ENCODE results near the gene GUCY1B1. TPM values are rescaled to one million over a fixed set of nuclear protein-coding genes. Genes with fewer than 3 reads are reported as not detected.

GUCY1B1 gene
- not detected in 2 replicates for total RNA-seq (2022)
- Bru-seq, nascent RNA, result not detected
- BruChase-seq, experiment 1, labeled RNA remaining after a 2-hour chase, result not detected
- not detected for BruChase-seq, experiment 2, labeled RNA remaining after a 6-hour chase
- long read RNA-seq, result 0 reads

- Histone ChIP-seq H3K4me3 (ENCODE audit: low read depth, low read length) (no peak within 1 kb of the TSS), H3K36me3 (ENCODE audit: control insufficient read depth, insufficient read depth, low read length) (no peaks in the 10 kb centered on the region), H3K27me3 (replicated peaks; ENCODE audit: control insufficient read depth, insufficient read depth, low read length) (no peaks in the 10 kb centered on the region), H3K9me3 (no peaks in the 10 kb centered on the region), H3K4me1 (no peaks in the 10 kb centered on the region)
- H3K4me3 Mint-ChIP-seq (ENCODE audit: unreplicated experiment), result no peak within 1 kb of the TSS
- ChIA-PET POLR2A (no interaction called here), CTCF (no interaction called here)
- intact Hi-C loops (cut with micrococcal nuclease; ENCODE audit: unreplicated experiment), result no loop called here
- no peak for DNase-seq
- no peaks in the 10 kb centered on the region for H3K4me1 Mint-ChIP-seq (ENCODE audit: low read depth, unreplicated experiment)
- peaks cover 8% of the 10 kb centered on the region for H3K9me3 Mint-ChIP-seq (ENCODE audit: unreplicated experiment)
- no peaks in the 10 kb centered on the region for H3K36me3 Mint-ChIP-seq (ENCODE audit: insufficient read depth, unreplicated experiment)
- TF ChIP-seq CTCF (IDR thresholded peaks at IDR 0.05; ENCODE audit: insufficient read depth in 1 of 2, low read depth in 1 of 2, low read length in 1 of 2, severe bottlenecking in 1 of 2, unreplicated experiment in 1 of 2), result no peak
- no peaks in the 10 kb centered on the region for H3K27me3 Mint-ChIP-seq (ENCODE audit: insufficient read depth, unreplicated experiment)
- H3K27ac Mint-ChIP-seq (ENCODE audit: unreplicated experiment), result no peak within 1 kb of the TSS
- no TSS peak for BruUV-seq (replicated peaks)
Measured at GRCh38 chr4:155758481-155759371, at the start of gene GUCY1B1. GUCY1B1 (plus strand) TSS chr4:155759021; CDS start chr4:155759141, 120 bp downstream.

- H3K4me3 Mint-ChIP-seq (ENCODE audit: unreplicated experiment), result no peak overlapping the region
- H3K27me3 Mint-ChIP-seq (ENCODE audit: insufficient read depth, unreplicated experiment), result no peaks in the 10 kb centered on the region
- H3K36me3 Mint-ChIP-seq (ENCODE audit: insufficient read depth, unreplicated experiment), result no peaks in the 10 kb centered on the region
- no peaks in the 10 kb centered on the region for H3K36me3 ChIP-seq (ENCODE audit: control insufficient read depth, insufficient read depth, low read length)
- no peak overlapping the region for H3K27ac Mint-ChIP-seq (ENCODE audit: unreplicated experiment)
- no peak for TF ChIP-seq CTCF (IDR thresholded peaks at IDR 0.05; ENCODE audit: insufficient read depth in 1 of 2, low read depth in 1 of 2, low read length in 1 of 2, severe bottlenecking in 1 of 2, unreplicated experiment in 1 of 2)
- H3K4me3 ChIP-seq (ENCODE audit: low read depth, low read length), result no peak overlapping the region
- BruUV-seq (replicated peaks), result no TSS peak
- peaks cover 21% of the 10 kb centered on the region for H3K4me1 ChIP-seq
- intact Hi-C loops (cut with micrococcal nuclease; ENCODE audit: unreplicated experiment), result no loop called here
- no peak for DNase-seq
- no peaks in the 10 kb centered on the region for H3K9me3 ChIP-seq
- H3K27me3 ChIP-seq (replicated peaks; ENCODE audit: control insufficient read depth, insufficient read depth, low read length), result no peaks in the 10 kb centered on the region
- no peaks in the 10 kb centered on the region for H3K9me3 Mint-ChIP-seq (ENCODE audit: unreplicated experiment)
- ChIA-PET CTCF (no interaction called here), POLR2A (no interaction called here)
- H3K4me1 Mint-ChIP-seq (ENCODE audit: low read depth, unreplicated experiment), result peaks cover 15% of the 10 kb centered on the region
Measured at GRCh38 chr4:155709918-155710317, 48.9 kb upstream of the GUCY1B1 start.

- no peak overlapping the region for H3K27ac Mint-ChIP-seq (ENCODE audit: unreplicated experiment)
- Histone ChIP-seq H3K4me3 (ENCODE audit: low read depth, low read length) (no peak overlapping the region), H3K9me3 (no peaks in the 10 kb centered on the region), H3K4me1 (peaks cover 5% of the 10 kb centered on the region; the same call in 1 of the 2 replicates), H3K27me3 (replicated peaks; ENCODE audit: control insufficient read depth, insufficient read depth, low read length) (no peaks in the 10 kb centered on the region), H3K36me3 (ENCODE audit: control insufficient read depth, insufficient read depth, low read length) (no peaks in the 10 kb centered on the region)
- peaks cover 3% of the 10 kb centered on the region for H3K27me3 Mint-ChIP-seq (ENCODE audit: insufficient read depth, unreplicated experiment)
- no peak for DNase-seq
- BruUV-seq (replicated peaks), result no TSS peak
- CTCF ChIA-PET, result no interaction called here
- H3K36me3 Mint-ChIP-seq (ENCODE audit: insufficient read depth, unreplicated experiment), result no peaks in the 10 kb centered on the region
- POLR2A ChIA-PET, result no interaction called here
- TF ChIP-seq CTCF (IDR thresholded peaks at IDR 0.05; ENCODE audit: insufficient read depth in 1 of 2, low read depth in 1 of 2, low read length in 1 of 2, severe bottlenecking in 1 of 2, unreplicated experiment in 1 of 2), result no peak
- H3K9me3 Mint-ChIP-seq (ENCODE audit: unreplicated experiment), result no peaks in the 10 kb centered on the region
- H3K4me3 Mint-ChIP-seq (ENCODE audit: unreplicated experiment), result no peak overlapping the region
- intact Hi-C loops (cut with micrococcal nuclease; ENCODE audit: unreplicated experiment), result no loop called here
- peaks cover 2% of the 10 kb centered on the region for H3K4me1 Mint-ChIP-seq (ENCODE audit: low read depth, unreplicated experiment)
Measured at GRCh38 chr4:155711556-155711955, 47.3 kb upstream of the GUCY1B1 start.
